NCI-H526 (cell line): ENCODE data around the gene ARL10.
A peak's percentile ranks its signal among the peaks of the same experiment; 100 is the strongest.

Source experiments
- DNase-seq, 2 experiments: peaks; one replicate each; lab custom pipeline; 2025; lab: John Stamatoyannopoulos, UW

ARL10 gene

GRCh38 chr5:176361437-176362232 lies 3.7 kb upstream of the ARL10 start, which contains the start of gene KIAA1191:
KIAA1191 (minus strand) TSS chr5:176361764; CDS start chr5:176359508, 2,256 bp downstream.
- DNase-seq: peak; percentile 62 to 88

DNA sequence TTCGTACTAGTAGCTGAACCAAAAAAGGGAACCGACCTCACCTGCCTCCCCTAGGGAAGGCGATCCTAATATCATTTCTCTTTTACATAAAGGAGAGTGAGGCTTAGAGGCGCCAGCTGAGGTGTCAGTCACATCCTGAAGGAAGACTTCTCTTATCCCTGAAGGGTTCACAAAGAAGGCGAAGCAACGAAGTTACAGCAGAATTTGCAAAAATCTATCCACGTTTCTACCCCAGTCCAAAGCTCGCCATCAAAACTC lies 3.1 kb upstream of the ARL10 start:
- DNase-seq: peak in 1 of 2 experiments; percentile 19

DNA sequence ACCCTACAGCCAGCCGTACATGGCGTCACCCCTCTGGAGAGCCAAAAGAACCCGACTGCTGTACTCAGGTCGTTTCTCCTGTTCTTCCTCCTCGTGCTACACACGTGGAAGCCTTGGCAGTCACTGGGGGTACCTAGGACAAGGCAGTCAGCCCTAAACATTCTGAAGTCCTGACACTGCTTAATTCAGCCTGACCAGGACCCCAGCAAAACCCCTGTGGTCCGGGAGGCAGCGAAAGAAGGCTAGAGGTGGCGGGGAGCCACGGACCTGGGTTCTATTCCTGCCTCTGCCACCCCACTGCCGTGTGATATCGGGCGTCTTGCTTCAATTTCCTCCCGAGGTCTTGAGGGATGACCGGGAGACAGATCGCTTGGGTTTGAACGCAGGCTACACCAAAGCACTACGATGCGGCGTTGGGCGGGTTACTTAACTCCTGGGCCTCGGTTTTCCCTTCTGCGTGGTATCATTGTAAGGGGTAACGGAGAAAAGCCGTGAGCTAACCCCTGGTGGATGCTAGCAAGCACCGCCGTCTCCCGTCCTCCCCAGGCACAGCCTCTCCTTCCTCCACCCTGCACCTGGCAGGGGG lies 429 bp upstream of the ARL10 start:
- peak in 1 of 2 experiments; percentile 52 for DNase-seq

GRCh38 chr5:176366232-176366894 lies 1.1 kb downstream of the ARL10 start:
- DNase-seq: peak in 1 of 2 experiments; percentile 55

DNA sequence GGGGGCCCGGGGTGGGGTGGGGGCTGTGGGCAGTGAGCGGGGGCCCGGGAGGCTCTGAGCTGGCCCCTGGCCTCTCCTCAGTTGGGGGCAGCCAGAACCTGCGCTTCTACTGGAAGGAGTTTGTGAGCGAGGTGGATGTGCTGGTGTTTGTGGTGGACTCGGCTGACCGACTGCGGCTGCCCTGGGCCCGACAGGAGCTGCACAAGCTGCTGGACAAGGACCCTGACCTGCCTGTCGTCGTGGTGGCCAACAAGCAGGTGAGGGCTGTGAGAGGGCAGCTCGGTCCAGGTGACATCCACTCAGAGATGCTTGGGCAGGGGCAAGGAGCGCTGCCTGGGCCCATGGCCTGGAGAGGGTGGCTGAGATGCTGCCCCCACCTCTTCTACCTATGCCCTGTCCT lies 3.4 kb downstream of the ARL10 start:
- no peak for DNase-seq

DNA sequence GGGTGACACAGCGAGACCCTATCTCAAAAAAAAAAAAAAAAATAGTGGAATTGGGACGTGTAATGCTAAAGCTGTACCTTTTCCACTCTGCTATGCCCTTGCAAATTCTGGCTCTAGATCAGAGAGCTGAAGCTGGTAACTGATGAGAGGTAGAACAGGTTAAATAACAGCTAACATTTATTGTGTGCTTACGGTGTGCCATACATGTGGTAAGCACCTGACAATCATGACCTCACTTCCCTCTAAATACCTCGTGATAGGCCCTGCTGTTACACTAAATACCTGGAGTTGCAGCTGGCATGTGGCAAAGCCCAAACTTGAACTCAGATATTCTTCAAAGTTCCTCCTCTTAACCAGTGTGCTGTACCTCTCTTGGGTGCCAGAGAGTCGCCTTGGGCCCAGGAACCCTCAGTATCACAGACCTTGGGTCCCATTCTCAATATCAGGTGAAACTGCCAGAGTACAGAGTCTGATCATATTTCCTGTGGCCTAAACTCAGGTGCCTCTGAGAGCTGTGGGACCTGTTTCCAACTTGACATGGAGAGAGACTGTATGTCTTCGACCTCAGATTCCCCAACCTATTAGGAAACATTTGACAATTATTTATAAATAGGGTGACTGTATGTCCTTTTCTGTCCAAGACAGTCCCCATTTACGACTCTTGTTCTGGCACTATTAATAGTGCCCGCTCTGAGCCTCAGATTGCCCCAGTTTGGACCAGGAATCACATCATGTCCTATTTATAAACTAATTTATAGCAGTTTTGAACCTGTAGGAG lies 4.8 kb downstream of the ARL10 start:
- no peak for DNase-seq

- no peak for DNase-seq
Observed at GRCh38 chr5:176371621-176372539, 6.6 kb downstream of the ARL10 start.

DNA sequence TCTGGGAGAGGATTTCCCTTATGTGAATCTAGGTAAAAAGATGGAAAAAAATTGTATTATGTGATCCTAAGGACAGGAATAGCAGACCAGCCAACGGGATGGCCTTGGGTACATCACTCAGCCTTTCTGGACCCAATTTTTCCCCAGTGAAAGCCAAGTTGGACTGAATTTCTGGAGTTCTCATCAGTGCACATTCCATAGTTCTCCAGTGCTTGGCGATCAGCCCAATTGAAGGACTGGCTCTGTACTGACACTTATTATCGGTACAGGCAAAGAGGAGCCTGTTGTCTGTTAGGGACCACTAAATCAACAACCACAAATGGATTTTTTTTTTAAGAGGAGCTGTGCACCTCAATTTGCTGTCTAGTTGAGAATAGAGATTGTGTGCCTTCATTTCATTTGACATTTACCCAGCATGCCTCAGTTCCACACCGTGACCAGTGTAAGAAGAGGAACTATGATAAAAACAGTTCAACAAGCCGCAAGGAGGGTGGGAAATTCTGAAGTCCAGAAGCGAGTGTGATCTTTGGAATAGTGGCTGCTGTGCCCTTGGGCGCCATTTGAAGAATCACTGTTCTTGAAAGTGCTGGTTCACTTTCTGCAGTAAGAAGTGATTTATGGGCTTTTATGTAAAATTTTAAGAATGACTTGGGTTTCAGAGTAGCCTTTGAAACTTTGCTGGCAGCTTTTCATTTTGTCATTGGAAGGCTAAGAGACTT lies 8.0 kb downstream of the ARL10 start:
- DNase-seq: no peak

DNA sequence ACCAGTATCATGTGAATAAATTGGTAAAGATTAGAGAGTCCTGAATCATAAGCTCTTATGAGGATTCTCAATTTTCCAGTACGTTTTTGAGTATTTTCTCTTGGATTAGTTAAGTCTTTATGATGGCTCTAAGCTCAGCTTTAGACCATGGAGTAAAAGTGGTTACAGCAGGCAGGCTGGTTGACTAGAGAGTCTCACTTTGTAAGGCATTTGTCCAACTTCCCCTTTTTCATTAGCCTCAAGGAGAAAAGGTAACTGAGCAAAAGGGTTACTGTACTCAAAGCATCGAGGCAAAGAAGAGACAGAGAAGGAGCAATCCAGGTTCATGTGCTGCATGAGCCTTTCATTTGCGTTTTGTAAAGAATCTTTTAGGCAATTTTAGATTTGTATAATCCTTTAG lies 14.6 kb downstream of the ARL10 start:
- DNase-seq: no peak

DNA sequence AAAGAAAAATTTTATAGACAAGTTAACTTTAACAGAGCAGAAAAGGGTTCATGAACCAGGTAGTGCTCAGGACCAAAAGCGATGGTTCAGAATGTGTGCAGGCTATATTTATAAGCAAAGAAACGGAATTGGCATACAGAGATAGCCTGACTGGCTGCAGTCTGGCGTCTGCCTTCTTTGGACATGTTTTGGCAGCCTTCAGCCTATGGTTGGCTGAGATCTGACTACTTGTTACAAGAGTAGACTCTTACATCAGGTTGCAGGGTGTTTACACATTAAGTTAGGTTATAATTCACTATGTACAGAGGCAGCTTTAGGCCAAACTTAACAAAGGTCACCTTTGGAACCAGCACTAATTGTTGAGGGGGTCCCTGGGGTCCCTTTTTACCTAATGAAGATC lies 16.1 kb downstream of the ARL10 start:
- DNase-seq: no peak

- no peak for DNase-seq
Observed at GRCh38 chr5:176381979-176382378, 16.7 kb downstream of the ARL10 start.

DNA sequence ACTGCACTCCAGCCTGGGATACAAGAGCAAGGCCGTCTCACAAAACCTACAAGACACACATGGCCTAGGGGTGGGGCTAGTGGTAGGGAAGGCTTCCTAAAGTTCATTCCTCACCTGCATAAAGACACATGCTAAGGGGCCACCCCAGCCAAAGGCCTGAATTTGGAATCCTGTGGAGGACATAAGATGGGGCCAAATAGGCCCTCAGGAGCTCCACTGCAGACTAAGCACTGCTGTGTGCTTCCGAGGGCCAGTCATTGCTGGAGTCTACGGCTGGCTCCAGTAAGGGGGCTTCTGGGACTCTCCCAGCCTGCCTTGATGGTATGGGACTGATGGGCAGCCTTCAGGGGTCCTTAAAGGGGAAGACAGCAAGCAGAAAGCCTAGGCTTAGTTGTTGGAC lies 17.4 kb downstream of the ARL10 start:
- no peak for DNase-seq

DNA sequence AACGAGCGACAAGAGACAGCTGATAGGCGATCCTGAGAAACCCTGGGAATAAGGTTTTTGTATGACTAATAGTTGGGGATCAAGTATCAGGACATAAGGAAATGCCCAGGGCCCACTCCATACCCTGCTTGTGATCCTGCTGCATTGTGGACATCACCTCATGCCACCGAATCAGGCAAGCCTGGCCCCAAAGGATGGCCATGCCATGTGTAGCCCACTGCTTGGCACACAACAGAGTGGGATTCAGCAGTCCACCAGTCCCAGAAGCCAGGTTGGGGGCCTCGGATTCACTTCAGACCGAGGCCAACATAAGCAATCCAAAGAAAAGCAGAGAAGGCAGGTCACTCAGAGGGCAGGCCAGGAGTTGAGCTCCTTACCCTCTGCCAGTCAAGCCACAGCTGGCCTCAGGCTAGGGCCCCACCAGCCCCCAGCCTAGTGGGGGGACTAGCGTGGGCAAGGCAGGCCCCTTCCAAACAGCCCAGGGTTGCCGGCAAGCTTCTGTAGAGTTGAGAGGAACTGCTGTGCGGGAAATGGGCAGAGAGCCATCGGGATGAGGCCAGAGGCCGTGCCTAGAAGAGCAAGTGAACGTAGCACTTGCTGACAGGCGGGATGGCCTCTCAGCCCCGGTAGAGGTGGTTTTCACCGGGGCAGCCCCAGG lies 18.1 kb downstream of the ARL10 start:
- DNase-seq: no peak

DNA sequence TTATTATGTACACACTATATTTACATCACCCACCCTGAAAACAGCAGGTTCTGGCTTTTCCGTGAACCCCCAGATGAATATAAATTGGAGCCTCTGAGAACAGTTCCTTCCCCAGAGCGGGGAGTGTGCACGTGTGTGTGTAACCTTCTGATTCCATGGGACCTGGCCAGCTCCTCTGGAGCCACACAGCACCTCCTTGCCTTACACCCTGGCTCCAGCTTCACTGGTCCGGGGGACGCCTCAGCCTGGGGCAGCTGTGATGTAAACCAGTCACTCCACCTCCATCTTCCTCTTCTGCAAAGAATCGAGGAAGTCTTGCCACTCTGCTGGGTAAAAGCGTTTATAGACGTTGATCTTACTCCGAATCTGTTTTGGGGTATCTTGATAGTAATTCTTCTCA lies 18.7 kb downstream of the ARL10 start:
- no peak for DNase-seq

- DNase-seq: no peak
Observed at GRCh38 chr5:176384366-176384930, 19.2 kb downstream of the ARL10 start.

DNA sequence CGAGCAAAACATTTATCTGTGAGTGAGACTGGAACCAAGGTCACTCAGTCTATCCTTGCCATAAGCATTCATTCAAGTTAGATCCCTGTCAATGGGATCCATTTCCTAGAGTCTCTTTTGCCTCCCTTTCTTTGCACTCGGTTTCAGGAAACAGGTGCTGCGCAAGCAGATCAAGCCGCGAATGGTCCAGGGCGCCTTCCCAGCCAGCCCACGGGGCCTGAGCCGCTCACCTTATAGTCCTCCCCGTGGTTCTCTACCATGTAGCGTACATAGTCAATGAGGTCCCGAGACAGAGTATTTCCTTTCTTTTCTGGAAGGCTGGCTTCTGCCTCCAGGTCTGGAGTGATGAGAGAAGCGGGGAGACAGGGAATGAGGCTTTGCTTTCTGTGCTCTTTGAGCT lies 19.7 kb downstream of the ARL10 start:
- DNase-seq: no peak

DNA sequence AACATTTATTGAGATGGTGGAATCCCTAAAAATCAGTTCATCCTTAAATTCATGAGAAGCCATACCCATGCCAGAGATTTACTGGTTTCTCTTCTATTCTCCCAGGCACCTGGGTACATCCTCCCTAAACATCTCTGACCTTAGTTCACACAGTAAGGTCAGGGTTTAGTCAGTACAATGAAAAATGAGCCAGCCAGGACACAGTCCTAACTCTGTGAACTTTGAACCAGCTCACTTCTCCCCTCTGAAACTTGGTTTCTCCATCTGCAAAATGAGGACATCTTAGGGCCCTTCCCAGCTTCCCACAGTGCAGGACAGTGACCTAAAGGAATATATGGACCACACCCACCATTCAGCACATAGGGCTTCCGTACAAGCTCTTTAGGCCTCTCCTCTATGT lies 21.2 kb downstream of the ARL10 start:
- no peak for DNase-seq

DNA sequence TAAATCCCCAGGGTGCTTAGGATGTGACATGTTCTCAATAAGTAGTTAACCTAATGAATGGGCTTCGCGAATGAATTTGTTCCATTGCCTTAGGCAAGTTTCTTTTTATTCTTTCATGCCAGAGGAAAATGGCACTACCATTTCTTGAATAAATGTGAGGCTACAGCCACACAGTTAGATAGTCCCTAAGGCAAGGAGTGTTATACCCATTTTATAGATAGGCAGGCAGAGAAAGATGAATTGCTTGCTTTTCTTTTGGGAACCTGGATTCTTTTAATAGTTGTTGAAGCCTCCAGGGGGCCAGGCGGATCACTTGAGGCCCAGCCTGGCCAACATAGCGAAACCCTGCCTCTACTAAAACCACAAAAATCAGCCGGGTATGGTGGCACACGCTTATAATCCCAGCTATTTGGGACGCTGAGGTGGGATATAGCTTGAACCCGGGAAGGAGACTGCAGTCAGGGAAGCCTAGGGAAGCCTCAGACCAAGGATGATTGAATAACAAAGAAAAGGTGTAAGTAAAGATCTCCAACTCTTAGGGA lies 22.2 kb downstream of the ARL10 start:
- no peak for DNase-seq

- DNase-seq: peak in 1 of 2 experiments; percentile 8
Observed at GRCh38 chr5:176388003-176388443, 22.7 kb downstream of the ARL10 start.
